Measurements from ENCODE around the gene ALG11.

DNA sequence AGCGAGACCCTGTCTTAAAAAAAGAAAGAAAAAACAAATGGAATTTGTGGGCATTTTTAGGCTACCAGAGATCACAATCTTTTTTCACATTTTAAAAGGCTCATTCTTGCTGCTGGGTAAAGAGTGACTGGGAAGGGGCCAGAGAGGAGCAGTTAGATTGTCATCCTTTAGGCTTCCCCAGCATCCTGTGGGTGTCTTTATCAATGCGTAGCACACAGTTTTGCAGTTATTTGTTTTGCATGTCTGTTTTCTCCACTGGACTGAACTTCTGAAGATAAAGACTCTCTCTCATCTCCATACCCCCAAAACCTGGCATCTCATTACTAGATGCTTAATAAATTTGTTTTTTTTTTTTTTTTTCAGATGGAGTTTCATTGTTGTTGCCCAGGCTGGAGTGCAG is 10.2 kb downstream of the ALG11 start:
- TF ChIP-seq CTCF (IDR thresholded peaks at IDR 0.05) (no peak), EZH2 (IDR thresholded peaks at IDR 0.05; ENCODE audit: borderline replicate concordance, insufficient read depth, low read depth, low read length, poor library complexity, severe bottlenecking) (no peak)
